Thoracic aorta (tissue), 2 donors: ENCODE measurements around the gene CASZ1. TPM values are rescaled to one million over a fixed set of nuclear protein-coding genes. Genes with fewer than 3 reads are reported as not detected.

Experiments
- ATAC-seq: fragments of 150-250 bp; one replicate; pipeline ENCODE4 v1.8.0; 2017; ENCODE audit warnings: low read depth; ENCODE audit not compliant: insufficient number of reproducible peaks, low FRiP score
- DNase-seq: peaks from one replicate; pipeline ENCODE4 v3.0.0-alpha.2; 2020; ENCODE audit warnings: low spot score
- H3K27ac ChIP-seq, 2 donors: fragments of 200-600 bp; sonication (generic); 1 replicate in 1 of 2; 2 replicates in 1 of 2; pipeline ENCODE4 v1.5.1; 2016; ENCODE audit warnings: mild to moderate bottlenecking in 2 of 2, moderate library complexity in 2 of 2
- H3K27me3 ChIP-seq: fragments of 200-600 bp; sonication (generic); replicated peaks from 2 replicates; pipeline ENCODE4 v1.6.0; 2016; ENCODE audit warnings: mild to moderate bottlenecking; ENCODE audit not compliant: insufficient read depth
- H3K36me3 ChIP-seq: fragments of 200-600 bp; sonication (generic); one replicate; pipeline ENCODE4 v1.5.1; 2016
- H3K4me1 ChIP-seq, 2 donors: fragments of 200-600 bp; sonication (generic); 1 replicate in 1 of 2; 2 replicates in 1 of 2; pipeline versions ENCODE4 v1.5.1 to v1.6.0; 2016; ENCODE audit warnings: low read depth in 2 of 2, mild to moderate bottlenecking in 1 of 2; ENCODE audit not compliant: control insufficient read depth in 1 of 2
- H3K4me3 ChIP-seq: fragments of 200-600 bp; sonication (generic); 2 replicates; pipeline ENCODE4 v1.5.1; 2016; ENCODE audit warnings: mild to moderate bottlenecking
- H3K9me3 ChIP-seq: fragments of 200-600 bp; sonication (generic); 2 replicates; pipeline ENCODE4 v1.5.1; 2016
- CTCF ChIP-seq: fragments of 200-600 bp; sonication (generic); IDR thresholded peaks from one replicate; pipeline ENCODE4 v1.5.1; 2019; ENCODE audit warnings: antibody characterized with exemption
- total RNA-seq, 2 donors: library from RNA; depleted of rRNA; stranded (reverse); fragments of >200 nt; gene quantifications; one replicate each; pipeline versions ENCODE4 v1.1.0 to v1.2.3, GENCODE V29; 2016

Gene CASZ1
- total RNA-seq, 2 donors from 2014 or later: 20.6 to 27.9 TPM

GRCh38 chr1:10615932-10616671 lies 180.3 kb downstream of the CASZ1 start:
- DNase-seq: no peak
- H3K9me3 ChIP-seq: no peaks in the 10 kb centered on the region
- TF ChIP-seq CTCF: no peak
- H3K36me3 ChIP-seq: no peaks in the 10 kb centered on the region
- H3K27ac ChIP-seq: no peak overlapping the region
- no peak overlapping the region for H3K4me3 ChIP-seq
- H3K4me1 ChIP-seq: no peaks in the 10 kb centered on the region
- H3K27me3 ChIP-seq: no peaks in the 10 kb centered on the region
- ATAC-seq: no peak

GRCh38 chr1:10615332-10615731 lies 181.1 kb downstream of the CASZ1 start:
- no peak overlapping the region for H3K27ac ChIP-seq
- DNase-seq (no peak), ATAC-seq (no peak)
- no peak for TF ChIP-seq CTCF
- H3K27me3 ChIP-seq: no peaks in the 10 kb centered on the region
- no peak overlapping the region for H3K4me3 ChIP-seq
- H3K9me3 ChIP-seq: no peaks in the 10 kb centered on the region
- H3K4me1 ChIP-seq: no peaks in the 10 kb centered on the region
- no peaks in the 10 kb centered on the region for H3K36me3 ChIP-seq

- Histone ChIP-seq H3K4me3 (no peak overlapping the region), H3K36me3 (no peaks in the 10 kb centered on the region), H3K9me3 (no peaks in the 10 kb centered on the region), H3K27ac (no peak overlapping the region), H3K27me3 (no peaks in the 10 kb centered on the region), H3K4me1 (no peaks in the 10 kb centered on the region)
- no peak for TF ChIP-seq CTCF
- DNase-seq: no peak
- ATAC-seq: no peak
These were observed 181.8 kb downstream of the CASZ1 start for GRCh38 chr1:10614377-10615225.

- H3K9me3 ChIP-seq: no peaks in the 10 kb centered on the region
- no peak for DNase-seq
- H3K4me3 ChIP-seq: no peak overlapping the region
- no peak for TF ChIP-seq CTCF
- H3K27me3 ChIP-seq: no peaks in the 10 kb centered on the region
- H3K4me1 ChIP-seq: no peaks in the 10 kb centered on the region
- H3K27ac ChIP-seq: no peak overlapping the region
- no peak for ATAC-seq
- no peaks in the 10 kb centered on the region for H3K36me3 ChIP-seq
These were observed 182.6 kb downstream of the CASZ1 start for GRCh38 chr1:10613861-10614260.

GRCh38 chr1:10613340-10613739 lies 183.1 kb downstream of the CASZ1 start:
- ATAC-seq: no peak

More at GRCh38 chr1:10613340-10613739, 183.1 kb downstream of the CASZ1 start:
- Histone ChIP-seq H3K27me3 (no peaks in the 10 kb centered on the region), H3K27ac (no peak overlapping the region), H3K9me3 (no peaks in the 10 kb centered on the region), H3K4me3 (no peak overlapping the region), H3K36me3 (no peaks in the 10 kb centered on the region), H3K4me1 (no peaks in the 10 kb centered on the region)
- no peak for TF ChIP-seq CTCF
- no peak for DNase-seq
